ENCODE results near the gene TMEM150B. TPM values are rescaled to one million over a fixed set of nuclear protein-coding genes. Genes with fewer than 3 reads are reported as not detected.

TMEM150B gene
- total RNA-seq, 1 experiment from 2014 or later: not detected

DNA sequence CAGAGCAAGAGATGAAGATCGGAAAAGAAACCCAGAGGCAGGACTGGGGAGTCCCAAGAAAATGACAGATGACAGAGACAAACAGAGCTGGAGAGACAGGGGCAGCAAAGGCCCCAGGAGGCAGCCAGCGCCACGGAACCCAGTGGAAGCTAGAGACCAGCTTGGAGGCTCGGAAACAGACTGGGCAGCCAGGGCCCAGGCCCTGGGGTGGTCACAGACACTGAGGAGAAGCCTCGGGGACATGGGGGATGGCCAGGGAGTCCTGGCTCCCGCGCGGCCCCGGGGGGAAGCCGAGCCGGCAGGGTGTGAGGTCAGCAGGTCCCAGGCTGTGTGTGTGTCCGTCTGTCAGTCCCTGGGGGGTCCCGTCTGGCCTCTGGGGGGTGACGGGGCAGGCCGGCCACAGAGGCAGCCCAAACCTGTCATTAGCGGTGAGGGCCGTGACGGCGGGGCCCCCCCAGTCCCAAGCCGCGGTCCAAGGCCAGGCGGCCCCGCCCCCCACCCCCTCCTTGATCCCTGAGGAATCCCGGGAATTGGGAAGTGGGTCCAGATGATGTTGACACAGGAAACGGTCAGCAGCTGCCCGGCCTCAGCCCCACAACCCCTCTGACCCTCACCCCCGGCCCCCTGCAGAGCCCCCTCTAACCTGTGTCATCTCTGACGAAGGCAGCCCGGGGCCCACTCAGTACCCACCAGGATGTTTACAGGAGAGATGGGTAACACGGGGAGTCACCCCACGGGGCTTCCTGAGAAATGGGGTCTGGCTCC, 49.0 kb upstream of the TMEM150B start:
- POLR2A ChIA-PET: no interaction called here
- Histone ChIP-seq H4K20me1 (ENCODE audit: insufficient read depth) (no peaks in the 10 kb centered on the region), H3K79me2 (ENCODE audit: insufficient read depth, low read length) (no peaks in the 10 kb centered on the region), H3K36me3 (ENCODE audit: control insufficient read depth in 1 of 2, insufficient read depth in 2 of 2, low read length in 2 of 2) (no peaks in the 10 kb centered on the region), H3K4me2 (ENCODE audit: low read length) (peak overlapping the region; percentile 46), H3K4me3 (replicated peaks in 1 of 2; ENCODE audit: low read depth in 1 of 2, low read length in 2 of 2) (no peak overlapping the region), H3K27ac (ENCODE audit: low read depth, low read length) (no peak overlapping the region; the same call in 1 of the 2 replicates), H3K27me3 (ENCODE audit: insufficient read depth, low read length) (no peaks in the 10 kb centered on the region), H3K9me3 (ENCODE audit: control insufficient read depth in 1 of 2, insufficient read depth in 1 of 2, low read depth in 1 of 2, low read length in 2 of 2) (no peaks in the 10 kb centered on the region), H3K9me2 (ENCODE audit: insufficient read depth) (no peaks in the 10 kb centered on the region), H3K4me1 (ENCODE audit: control insufficient read depth in 1 of 2, insufficient read depth in 2 of 2, low read length in 2 of 2) (peaks cover 22 to 53% of the 10 kb centered on the region in 2 experiments; a peak in 3 of 4 replicates), H2AFZ (ENCODE audit: low read depth, low read length, poor library complexity, severe bottlenecking) (no peak overlapping the region), H3K9ac (ENCODE audit: low read length) (no peak overlapping the region)
- TF ChIP-seq EZH2phosphoT487 (IDR thresholded peaks at IDR 0.05; ENCODE audit: borderline replicate concordance): no peak
- TF ChIP-seq POLR2AphosphoS5 (IDR thresholded peaks at IDR 0.05; ENCODE audit: low read depth, low read length): no peak
- no peak for TF ChIP-seq ZFX (IDR thresholded peaks at IDR 0.05)
- no peak for TF ChIP-seq ZNF274 (IDR thresholded peaks at IDR 0.05; ENCODE audit: low read depth, low read length)
- TF ChIP-seq, protein P1, sequence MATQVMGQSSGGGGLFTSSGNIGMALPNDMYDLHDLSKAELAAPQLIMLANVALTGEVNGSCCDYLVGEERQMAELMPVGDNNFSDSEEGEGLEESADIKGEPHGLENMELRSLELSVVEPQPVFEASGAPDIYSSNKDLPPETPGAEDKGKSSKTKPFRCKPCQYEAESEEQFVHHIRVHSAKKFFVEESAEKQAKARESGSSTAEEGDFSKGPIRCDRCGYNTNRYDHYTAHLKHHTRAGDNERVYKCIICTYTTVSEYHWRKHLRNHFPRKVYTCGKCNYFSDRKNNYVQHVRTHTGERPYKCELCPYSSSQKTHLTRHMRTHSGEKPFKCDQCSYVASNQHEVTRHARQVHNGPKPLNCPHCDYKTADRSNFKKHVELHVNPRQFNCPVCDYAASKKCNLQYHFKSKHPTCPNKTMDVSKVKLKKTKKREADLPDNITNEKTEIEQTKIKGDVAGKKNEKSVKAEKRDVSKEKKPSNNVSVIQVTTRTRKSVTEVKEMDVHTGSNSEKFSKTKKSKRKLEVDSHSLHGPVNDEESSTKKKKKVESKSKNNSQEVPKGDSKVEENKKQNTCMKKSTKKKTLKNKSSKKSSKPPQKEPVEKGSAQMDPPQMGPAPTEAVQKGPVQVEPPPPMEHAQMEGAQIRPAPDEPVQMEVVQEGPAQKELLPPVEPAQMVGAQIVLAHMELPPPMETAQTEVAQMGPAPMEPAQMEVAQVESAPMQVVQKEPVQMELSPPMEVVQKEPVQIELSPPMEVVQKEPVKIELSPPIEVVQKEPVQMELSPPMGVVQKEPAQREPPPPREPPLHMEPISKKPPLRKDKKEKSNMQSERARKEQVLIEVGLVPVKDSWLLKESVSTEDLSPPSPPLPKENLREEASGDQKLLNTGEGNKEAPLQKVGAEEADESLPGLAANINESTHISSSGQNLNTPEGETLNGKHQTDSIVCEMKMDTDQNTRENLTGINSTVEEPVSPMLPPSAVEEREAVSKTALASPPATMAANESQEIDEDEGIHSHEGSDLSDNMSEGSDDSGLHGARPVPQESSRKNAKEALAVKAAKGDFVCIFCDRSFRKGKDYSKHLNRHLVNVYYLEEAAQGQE (IDR thresholded peaks at IDR 0.05; ENCODE audit: low read depth): no peak
- TF ChIP-seq YY1 (IDR thresholded peaks at IDR 0.05; ENCODE audit: extremely low read depth, insufficient replicate concordance, low read depth, low read length): no peak
- no peak for TF ChIP-seq POLR2A (IDR thresholded peaks at IDR 0.05; ENCODE audit: borderline replicate concordance, extremely low read depth, insufficient read depth, insufficient read length)
- TF ChIP-seq, protein P2, sequence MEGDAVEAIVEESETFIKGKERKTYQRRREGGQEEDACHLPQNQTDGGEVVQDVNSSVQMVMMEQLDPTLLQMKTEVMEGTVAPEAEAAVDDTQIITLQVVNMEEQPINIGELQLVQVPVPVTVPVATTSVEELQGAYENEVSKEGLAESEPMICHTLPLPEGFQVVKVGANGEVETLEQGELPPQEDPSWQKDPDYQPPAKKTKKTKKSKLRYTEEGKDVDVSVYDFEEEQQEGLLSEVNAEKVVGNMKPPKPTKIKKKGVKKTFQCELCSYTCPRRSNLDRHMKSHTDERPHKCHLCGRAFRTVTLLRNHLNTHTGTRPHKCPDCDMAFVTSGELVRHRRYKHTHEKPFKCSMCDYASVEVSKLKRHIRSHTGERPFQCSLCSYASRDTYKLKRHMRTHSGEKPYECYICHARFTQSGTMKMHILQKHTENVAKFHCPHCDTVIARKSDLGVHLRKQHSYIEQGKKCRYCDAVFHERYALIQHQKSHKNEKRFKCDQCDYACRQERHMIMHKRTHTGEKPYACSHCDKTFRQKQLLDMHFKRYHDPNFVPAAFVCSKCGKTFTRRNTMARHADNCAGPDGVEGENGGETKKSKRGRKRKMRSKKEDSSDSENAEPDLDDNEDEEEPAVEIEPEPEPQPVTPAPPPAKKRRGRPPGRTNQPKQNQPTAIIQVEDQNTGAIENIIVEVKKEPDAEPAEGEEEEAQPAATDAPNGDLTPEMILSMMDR (IDR thresholded peaks at IDR 0.05 in 2 of 3, conservative IDR thresholded peaks at IDR 0.05 in 1 of 3; ENCODE audit: borderline replicate concordance in 1 of 3, insufficient read depth in 1 of 3, low read depth in 2 of 3, low read length in 2 of 3): no peak
- TF ChIP-seq JUND (IDR thresholded peaks at IDR 0.05): no peak
- no peak for TF ChIP-seq TCF7L2 (IDR thresholded peaks at IDR 0.05; ENCODE audit: borderline replicate concordance, extremely low read depth, insufficient read depth, insufficient read length)
- TF ChIP-seq, protein P3, sequence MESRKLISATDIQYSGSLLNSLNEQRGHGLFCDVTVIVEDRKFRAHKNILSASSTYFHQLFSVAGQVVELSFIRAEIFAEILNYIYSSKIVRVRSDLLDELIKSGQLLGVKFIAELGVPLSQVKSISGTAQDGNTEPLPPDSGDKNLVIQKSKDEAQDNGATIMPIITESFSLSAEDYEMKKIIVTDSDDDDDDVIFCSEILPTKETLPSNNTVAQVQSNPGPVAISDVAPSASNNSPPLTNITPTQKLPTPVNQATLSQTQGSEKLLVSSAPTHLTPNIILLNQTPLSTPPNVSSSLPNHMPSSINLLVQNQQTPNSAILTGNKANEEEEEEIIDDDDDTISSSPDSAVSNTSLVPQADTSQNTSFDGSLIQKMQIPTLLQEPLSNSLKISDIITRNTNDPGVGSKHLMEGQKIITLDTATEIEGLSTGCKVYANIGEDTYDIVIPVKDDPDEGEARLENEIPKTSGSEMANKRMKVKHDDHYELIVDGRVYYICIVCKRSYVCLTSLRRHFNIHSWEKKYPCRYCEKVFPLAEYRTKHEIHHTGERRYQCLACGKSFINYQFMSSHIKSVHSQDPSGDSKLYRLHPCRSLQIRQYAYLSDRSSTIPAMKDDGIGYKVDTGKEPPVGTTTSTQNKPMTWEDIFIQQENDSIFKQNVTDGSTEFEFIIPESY (IDR thresholded peaks at IDR 0.05; ENCODE audit: extremely low read depth, insufficient replicate concordance, low read length): no peak
- no peak for TF ChIP-seq FOSL1 (IDR thresholded peaks at IDR 0.05; ENCODE audit: low read depth)
- TF ChIP-seq, protein P4, sequence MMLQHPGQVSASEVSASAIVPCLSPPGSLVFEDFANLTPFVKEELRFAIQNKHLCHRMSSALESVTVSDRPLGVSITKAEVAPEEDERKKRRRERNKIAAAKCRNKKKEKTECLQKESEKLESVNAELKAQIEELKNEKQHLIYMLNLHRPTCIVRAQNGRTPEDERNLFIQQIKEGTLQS (IDR thresholded peaks at IDR 0.05): no peak
- TF ChIP-seq CBX3 (IDR thresholded peaks at IDR 0.05; ENCODE audit: low read depth): no peak
- TF ChIP-seq SIN3A (IDR thresholded peaks at IDR 0.05; ENCODE audit: low read depth): no peak
- intact Hi-C loops (cut with micrococcal nuclease): no loop called here
- CTCF ChIA-PET: no interaction called here
- RAD21 ChIA-PET (ENCODE audit: low non-redundant PET in 1 of 2, low total read pairs in 2 of 2, uncharacterized antibody in 2 of 2, unreplicated experiment in 2 of 2): no interaction called here
- BruUV-seq (replicated peaks): no TSS peak
- DNase-seq (ENCODE audit: low read depth, low spot score) (no peak), ATAC-seq (peak; percentile 3; the same call in 1 of the 2 replicates)

Data from HCT116 (cell line).